Astrocyte (in vitro differentiated cells and primary cell): ENCODE data around the gene HPGD. TPM values are rescaled to one million over a fixed set of nuclear protein-coding genes. Genes with fewer than 3 reads are reported as not detected.

Source experiments
- DNase-seq: peaks from one replicate; pipeline ENCODE4 v3.0.0-alpha.2; 2010; ENCODE audit warnings: low read depth
- FAIRE-seq: peaks from 2 replicates; lab custom pipeline; 2011; peaks lifted over from hg19 to GRCh38; lab: Jason Lieb, UNC
- H2AFZ ChIP-seq: 2 replicates; pipeline ENCODE4 v1.6.0; 2012; ENCODE audit warnings: low read depth, low read length, inconsistent platforms
- H3K27ac ChIP-seq: 2 replicates; pipeline ENCODE4 v1.5.1; 2011; ENCODE audit warnings: low read depth, low read length, inconsistent platforms
- H3K27me3 ChIP-seq: 2 replicates; pipeline ENCODE4 v1.6.0; 2011; ENCODE audit warnings: low read length, inconsistent platforms; ENCODE audit not compliant: insufficient read depth
- H3K36me3 ChIP-seq: 2 replicates; pipeline ENCODE4 v1.5.1; 2011; ENCODE audit warnings: low read length, inconsistent platforms; ENCODE audit not compliant: insufficient read depth
- H3K4me1 ChIP-seq: 2 replicates; pipeline ENCODE4 v1.5.1; 2011; ENCODE audit warnings: low read length, inconsistent platforms; ENCODE audit not compliant: insufficient read depth
- H3K4me2 ChIP-seq: 2 replicates; pipeline ENCODE4 v1.6.0; 2012; ENCODE audit warnings: low read length, inconsistent platforms
- H3K4me3 ChIP-seq: 2 replicates; pipeline ENCODE4 v1.5.1; 2011; ENCODE audit warnings: low read depth, mild to moderate bottlenecking, low read length, inconsistent platforms; ENCODE audit not compliant: insufficient read depth
- H3K79me2 ChIP-seq: 2 replicates; pipeline ENCODE4 v1.6.0; 2012; ENCODE audit warnings: mild to moderate bottlenecking, low read length, inconsistent platforms; ENCODE audit not compliant: insufficient read depth
- H3K9ac ChIP-seq: 2 replicates; pipeline ENCODE4 v1.6.0; 2012; ENCODE audit warnings: mild to moderate bottlenecking, low read length, inconsistent platforms
- H3K9me3 ChIP-seq: 2 replicates; pipeline ENCODE4 v1.5.1; 2012; ENCODE audit warnings: low read depth, mild to moderate bottlenecking, low read length, inconsistent platforms; ENCODE audit not compliant: insufficient read depth
- H4K20me1 ChIP-seq: 2 replicates; pipeline ENCODE4 v1.6.0; 2012; ENCODE audit warnings: low read length, inconsistent platforms; ENCODE audit not compliant: insufficient read depth
- H3K27ac Mint-ChIP-seq: one replicate; pipeline ENCODE4 v1.8.0; 2021; ENCODE audit warnings: mild to moderate bottlenecking, mixed read lengths; ENCODE audit not compliant: unreplicated experiment
- H3K27me3 Mint-ChIP-seq: one replicate; pipeline ENCODE4 v1.8.0; 2021; ENCODE audit warnings: low read depth, mixed read lengths; ENCODE audit not compliant: unreplicated experiment
- H3K36me3 Mint-ChIP-seq: one replicate; pipeline ENCODE4 v1.8.0; 2021; ENCODE audit warnings: low read depth, mixed read lengths; ENCODE audit not compliant: unreplicated experiment
- H3K4me1 Mint-ChIP-seq: one replicate; pipeline ENCODE4 v1.8.0; 2021; ENCODE audit warnings: low read depth, mixed read lengths; ENCODE audit not compliant: unreplicated experiment
- H3K4me3 Mint-ChIP-seq: one replicate; pipeline ENCODE4 v1.8.0; 2021; ENCODE audit warnings: mild to moderate bottlenecking, moderate library complexity, mixed read lengths; ENCODE audit not compliant: unreplicated experiment
- H3K9me3 Mint-ChIP-seq: one replicate; pipeline ENCODE4 v1.8.0; 2021; ENCODE audit warnings: mild to moderate bottlenecking, mixed read lengths; ENCODE audit not compliant: unreplicated experiment
- CTCF ChIP-seq: IDR thresholded peaks from 2 replicates; pipeline ENCODE4 v1.5.1; 2011; ENCODE audit warnings: low read depth, mild to moderate bottlenecking, inconsistent platforms, low read length, moderate library complexity; ENCODE audit not compliant: insufficient read depth
- EZH2 ChIP-seq: IDR thresholded peaks from 2 replicates; pipeline ENCODE4 v1.6.1; 2012; ENCODE audit warnings: mild to moderate bottlenecking, low read length, inconsistent platforms; ENCODE audit not compliant: insufficient read depth
- total RNA-seq: library from RNA; stranded (reverse); gene quantifications from 2 replicates; pipeline ENCODE4 v1.2.1, GENCODE V29; 2021

Gene HPGD
- total RNA-seq, 1 donor from 2014 or later: 0.20 TPM

- Mint-ChIP-seq H3K4me3 (no peak overlapping the region), H3K36me3 (no peaks in the 10 kb centered on the region), H3K27me3 (no peaks in the 10 kb centered on the region), H3K9me3 (no peaks in the 10 kb centered on the region), H3K27ac (no peak overlapping the region), H3K4me1 (no peaks in the 10 kb centered on the region)
- Histone ChIP-seq H3K27ac (no peak overlapping the region), H3K4me1 (no peaks in the 10 kb centered on the region), H3K9me3 (no peaks in the 10 kb centered on the region), H3K9ac (no peak overlapping the region), H3K4me3 (no peak overlapping the region), H4K20me1 (no peaks in the 10 kb centered on the region), H3K27me3 (no peaks in the 10 kb centered on the region), H2AFZ (no peak overlapping the region), H3K79me2 (no peaks in the 10 kb centered on the region), H3K36me3 (no peaks in the 10 kb centered on the region), H3K4me2 (no peak overlapping the region)
- DNase-seq (no peak), FAIRE-seq (no peak)
- no peak for TF ChIP-seq EZH2
- TF ChIP-seq CTCF: no peak
Observed at GRCh38 chr4:174505007-174505406, 17.3 kb downstream of the HPGD start.

- Mint-ChIP-seq H3K9me3 (no peaks in the 10 kb centered on the region), H3K27ac (no peak overlapping the region), H3K36me3 (no peaks in the 10 kb centered on the region), H3K27me3 (no peaks in the 10 kb centered on the region), H3K4me1 (no peaks in the 10 kb centered on the region), H3K4me3 (no peak overlapping the region)
- H3K27ac ChIP-seq: no peak overlapping the region
- H3K9ac ChIP-seq: no peak overlapping the region
- H3K79me2 ChIP-seq: no peaks in the 10 kb centered on the region
- H4K20me1 ChIP-seq: no peaks in the 10 kb centered on the region
- H3K9me3 ChIP-seq: no peaks in the 10 kb centered on the region
- no peak overlapping the region for H3K4me2 ChIP-seq
- FAIRE-seq (no peak), DNase-seq (no peak)
- H3K4me1 ChIP-seq: no peaks in the 10 kb centered on the region
- H3K4me3 ChIP-seq: no peak overlapping the region
- H3K27me3 ChIP-seq: no peaks in the 10 kb centered on the region
- TF ChIP-seq EZH2: no peak
- TF ChIP-seq CTCF: no peak
- H3K36me3 ChIP-seq: no peaks in the 10 kb centered on the region
- no peak overlapping the region for H2AFZ ChIP-seq
Observed at GRCh38 chr4:174503079-174503715, 19.1 kb downstream of the HPGD start.

GRCh38 chr4:174496631-174497432 lies 25.5 kb downstream of the HPGD start:
- H3K36me3 ChIP-seq: no peaks in the 10 kb centered on the region
- H3K4me3 Mint-ChIP-seq: no peak overlapping the region
- no peaks in the 10 kb centered on the region for H3K27me3 Mint-ChIP-seq
- H3K4me1 ChIP-seq: no peaks in the 10 kb centered on the region
- peaks cover 2% of the 10 kb centered on the region for H3K4me1 Mint-ChIP-seq
- no peaks in the 10 kb centered on the region for H4K20me1 ChIP-seq
- H3K27me3 ChIP-seq: no peaks in the 10 kb centered on the region
- H3K79me2 ChIP-seq: no peaks in the 10 kb centered on the region
- no peak overlapping the region for H3K4me2 ChIP-seq
- H3K9me3 Mint-ChIP-seq: no peaks in the 10 kb centered on the region
- H3K27ac ChIP-seq: no peak overlapping the region
- no peak overlapping the region for H2AFZ ChIP-seq
- TF ChIP-seq CTCF: no peak
- TF ChIP-seq EZH2: no peak
- FAIRE-seq (no peak), DNase-seq (no peak)
- H3K4me3 ChIP-seq: no peak overlapping the region
- no peaks in the 10 kb centered on the region for H3K36me3 Mint-ChIP-seq
- H3K9me3 ChIP-seq: no peaks in the 10 kb centered on the region
- no peak overlapping the region for H3K27ac Mint-ChIP-seq
- H3K9ac ChIP-seq: no peak overlapping the region
